Omental fat pad (tissue), 4 donors: ENCODE results near the gene FSTL4. TPM values are rescaled to one million over a fixed set of nuclear protein-coding genes. Genes with fewer than 3 reads are reported as not detected.

Source experiments
- ATAC-seq: fragments of 150-250 bp; one replicate; pipeline ENCODE4 v1.9.1; 2016; ENCODE audit warnings: mild to moderate bottlenecking, moderate library complexity; ENCODE audit not compliant: low FRiP score
- DNase-seq: peaks from one replicate; pipeline ENCODE4 v3.0.0-alpha.2; 2019; ENCODE audit warnings: low spot score
- total RNA-seq, 4 donors: library from RNA; depleted of rRNA; stranded (reverse); fragments of >200 nt; gene quantifications; one replicate each; pipeline ENCODE4 v1.1.0, GENCODE V29; 2016
- TF ChIP-seq, protein P1 (sequence below), 3 donors: fragments of 450-650 bp; IDR thresholded peaks; one replicate each; pipeline ENCODE4 v1.5.1; 2016 to 2017; ENCODE audit warnings: antibody characterized with exemption in 3 of 3, mild to moderate bottlenecking in 3 of 3, moderate library complexity in 2 of 3

Gene FSTL4
- total RNA-seq, 4 donors from 2014 or later: 0.32 TPM; not detected in 3

DNA sequence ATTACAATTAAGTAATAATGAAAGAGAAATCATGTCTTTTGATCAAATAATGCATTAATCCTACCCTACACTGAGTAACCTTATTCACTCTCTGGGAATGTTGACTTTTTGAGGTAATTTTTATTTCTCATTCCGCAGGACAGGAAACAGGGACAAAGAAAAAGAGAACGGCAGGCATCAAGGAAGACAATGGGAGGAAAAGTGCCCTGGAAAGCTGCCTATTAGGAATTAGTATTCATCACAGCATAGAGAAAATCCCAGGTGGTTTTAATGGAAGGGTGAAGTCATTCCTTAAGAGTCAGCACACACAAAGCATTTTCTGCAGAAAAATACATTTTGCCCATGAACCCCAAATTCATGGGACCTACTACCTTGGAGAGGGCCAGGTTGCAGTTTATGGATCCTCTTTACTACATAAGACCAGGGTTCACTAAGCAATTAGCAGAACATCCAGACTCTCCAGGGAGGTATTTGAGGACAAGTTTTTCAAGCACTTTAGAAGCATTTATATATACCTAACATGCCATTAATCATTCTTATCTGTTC lies 9.4 kb downstream of the FSTL4 start:
- TF ChIP-seq, protein P1, sequence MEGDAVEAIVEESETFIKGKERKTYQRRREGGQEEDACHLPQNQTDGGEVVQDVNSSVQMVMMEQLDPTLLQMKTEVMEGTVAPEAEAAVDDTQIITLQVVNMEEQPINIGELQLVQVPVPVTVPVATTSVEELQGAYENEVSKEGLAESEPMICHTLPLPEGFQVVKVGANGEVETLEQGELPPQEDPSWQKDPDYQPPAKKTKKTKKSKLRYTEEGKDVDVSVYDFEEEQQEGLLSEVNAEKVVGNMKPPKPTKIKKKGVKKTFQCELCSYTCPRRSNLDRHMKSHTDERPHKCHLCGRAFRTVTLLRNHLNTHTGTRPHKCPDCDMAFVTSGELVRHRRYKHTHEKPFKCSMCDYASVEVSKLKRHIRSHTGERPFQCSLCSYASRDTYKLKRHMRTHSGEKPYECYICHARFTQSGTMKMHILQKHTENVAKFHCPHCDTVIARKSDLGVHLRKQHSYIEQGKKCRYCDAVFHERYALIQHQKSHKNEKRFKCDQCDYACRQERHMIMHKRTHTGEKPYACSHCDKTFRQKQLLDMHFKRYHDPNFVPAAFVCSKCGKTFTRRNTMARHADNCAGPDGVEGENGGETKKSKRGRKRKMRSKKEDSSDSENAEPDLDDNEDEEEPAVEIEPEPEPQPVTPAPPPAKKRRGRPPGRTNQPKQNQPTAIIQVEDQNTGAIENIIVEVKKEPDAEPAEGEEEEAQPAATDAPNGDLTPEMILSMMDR (IDR thresholded peaks at IDR 0.05): no peak
- DNase-seq (no peak), ATAC-seq (no peak)

DNA sequence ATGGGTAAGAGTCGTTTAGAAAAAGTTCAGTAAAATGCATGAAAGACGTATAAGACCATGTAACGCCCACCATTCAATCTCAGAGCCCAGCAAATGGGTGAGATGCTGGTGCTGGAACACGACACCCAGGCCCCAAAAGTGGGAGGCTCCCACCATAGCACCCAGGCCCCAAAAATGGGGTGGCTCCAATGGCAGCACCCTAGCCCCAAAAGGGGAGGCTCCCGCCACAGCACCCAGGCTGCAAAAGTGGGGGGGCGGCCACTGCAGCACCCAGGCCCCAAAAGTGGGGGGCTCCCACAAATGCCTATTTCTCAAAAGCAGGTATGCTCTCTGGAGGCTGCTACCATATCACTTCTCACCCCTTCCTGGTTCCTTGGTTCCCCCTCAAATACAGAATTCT lies 12.7 kb downstream of the FSTL4 start:
- DNase-seq (no peak), ATAC-seq (no peak)
- TF ChIP-seq, protein P1 (IDR thresholded peaks at IDR 0.05): no peak

DNA sequence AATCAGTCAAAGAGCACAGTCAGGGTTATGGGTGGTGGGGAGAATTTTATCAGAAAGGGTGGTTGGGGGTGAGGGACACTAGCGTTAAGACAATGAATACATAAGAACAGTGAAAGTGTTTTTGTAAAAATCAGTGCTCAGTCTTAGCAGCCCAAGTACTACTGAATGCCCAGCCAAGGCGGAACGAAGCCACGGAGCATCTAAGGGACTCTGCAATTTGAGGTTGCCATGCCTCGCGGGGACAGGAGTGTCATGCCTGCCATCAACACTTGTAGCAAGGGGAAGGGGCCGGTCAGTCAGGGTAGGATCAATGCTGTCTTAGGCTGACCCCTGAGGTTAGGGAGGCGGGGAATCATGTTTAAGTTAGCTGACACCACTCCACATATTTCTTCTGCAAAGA lies 13.3 kb downstream of the FSTL4 start:
- DNase-seq (no peak), ATAC-seq (no peak)
- TF ChIP-seq, protein P1 (IDR thresholded peaks at IDR 0.05): no peak

DNA sequence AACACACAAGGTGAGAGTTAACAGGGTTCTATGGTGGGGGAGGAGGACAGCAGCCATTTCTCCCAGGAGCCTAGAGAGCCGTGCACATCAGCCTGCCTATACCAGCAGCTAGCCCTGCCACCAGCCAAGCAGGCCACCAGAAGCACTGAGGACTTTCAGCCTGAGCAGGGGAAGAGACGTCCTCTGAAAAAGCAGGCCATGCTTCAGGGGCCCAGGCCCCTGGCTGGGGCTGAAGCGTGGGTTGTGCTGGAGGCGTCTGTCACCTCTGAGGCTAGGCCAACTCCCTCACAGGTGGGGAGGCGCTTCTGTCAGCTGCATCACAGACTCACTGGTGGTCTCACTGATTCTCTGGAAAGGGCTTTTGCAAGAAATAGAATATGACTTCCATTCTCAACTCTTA lies 16.3 kb downstream of the FSTL4 start:
- no peak for ATAC-seq
- TF ChIP-seq, protein P1 (IDR thresholded peaks at IDR 0.05): no peak
- DNase-seq: no peak

DNA sequence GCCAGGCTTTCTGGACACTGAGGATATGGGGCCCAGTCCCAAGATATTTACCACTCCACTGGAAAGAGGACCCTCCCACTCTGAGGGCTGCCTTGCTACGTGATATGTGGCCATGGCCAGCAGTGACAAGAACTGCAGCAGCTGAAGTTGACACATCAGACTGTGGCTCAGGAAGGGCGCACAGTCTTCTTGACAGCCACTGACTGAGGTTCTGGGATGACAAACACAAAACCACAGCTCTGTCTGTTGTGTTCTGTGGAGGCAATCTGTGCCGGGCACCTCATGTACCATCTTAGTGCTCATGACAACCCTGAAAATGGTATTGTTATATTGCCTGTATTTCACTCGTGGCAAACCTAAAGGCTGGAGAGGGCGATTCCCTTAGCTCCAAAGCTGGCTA lies 16.9 kb downstream of the FSTL4 start:
- DNase-seq: no peak
- ATAC-seq: no peak
- TF ChIP-seq, protein P1 (IDR thresholded peaks at IDR 0.05): no peak

DNA sequence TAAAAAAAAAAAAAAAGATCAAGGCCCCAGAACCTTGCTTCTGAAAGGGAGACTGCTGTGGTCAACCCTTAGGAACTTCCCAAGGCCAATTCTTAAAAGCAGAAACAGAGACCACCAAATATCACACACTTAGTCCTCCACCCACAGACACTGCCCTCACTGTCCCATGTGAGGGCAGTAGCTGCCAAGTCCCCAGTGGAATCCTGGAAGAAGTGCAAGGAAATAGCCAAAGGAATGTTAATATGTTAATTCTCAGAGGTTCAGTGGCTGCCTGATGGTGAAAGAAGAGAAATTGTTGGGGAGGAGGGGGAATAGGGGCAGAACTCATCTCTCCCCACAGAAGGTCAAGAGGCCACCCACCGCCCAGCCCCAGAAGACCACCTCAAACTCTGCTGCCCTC lies 23.1 kb downstream of the FSTL4 start:
- TF ChIP-seq, protein P1 (IDR thresholded peaks at IDR 0.05): no peak
- no peak for ATAC-seq
- DNase-seq: no peak

DNA sequence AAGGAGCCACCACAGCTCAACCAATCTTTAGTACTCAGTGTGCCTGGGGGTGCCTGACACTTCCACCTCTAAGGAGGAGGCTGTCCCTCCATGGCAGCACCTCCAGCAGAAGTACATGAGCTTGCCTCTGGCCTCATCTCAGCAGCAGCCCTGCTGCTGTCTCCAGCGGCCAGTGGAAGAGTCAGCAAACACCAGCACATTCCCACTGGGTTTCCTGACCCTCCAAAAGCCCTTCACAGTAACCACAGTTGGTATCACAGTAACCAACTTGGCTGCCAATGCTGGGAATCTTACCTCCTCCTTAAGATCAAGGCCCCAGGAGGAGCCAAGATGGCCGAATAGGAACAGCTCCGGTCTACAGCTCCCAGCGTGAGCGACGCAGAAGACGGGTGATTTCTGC lies 29.4 kb downstream of the FSTL4 start:
- ATAC-seq: no peak

More for the DNA sequence above, 29.4 kb downstream of the FSTL4 start:
- DNase-seq: no peak
- TF ChIP-seq, protein P1 (IDR thresholded peaks at IDR 0.05): no peak
